ENCODE measurements around the gene MAGI2. TPM values are rescaled to one million over a fixed set of nuclear protein-coding genes. Genes with fewer than 3 reads are reported as not detected.

The MAGI2 gene
- total and polyA plus RNA-seq, 2 experiments from 2014 or later = 10.4 to 26.4 TPM

- TF ChIP-seq REST (IDR thresholded peaks at IDR 0.05; ENCODE audit: unreplicated experiment) = no peak
- TF ChIP-seq ZNF331 (CRISPR knock-in tag; IDR thresholded peaks at IDR 0.05; ENCODE audit: low read depth) = no peak
- TF ChIP-seq EZH2phosphoT487 (IDR thresholded peaks at IDR 0.05; ENCODE audit: unreplicated experiment) = no peak
- TF ChIP-seq EZH2 (IDR thresholded peaks at IDR 0.05; ENCODE audit: low read depth, unreplicated experiment) = no peak
- no peak for TF ChIP-seq POLR2AphosphoS5 (IDR thresholded peaks at IDR 0.05; ENCODE audit: low read depth)
Observed at GRCh38 chr7:78225534-78225933, 1227.9 kb downstream of the MAGI2 start (continued).

- H3F3A ChIP-seq (replicated peaks; ENCODE audit: low read depth) = no peaks in the 10 kb centered on the region
- no peaks in the 10 kb centered on the region for H3K27me3 Mint-ChIP-seq (ENCODE audit: insufficient read depth, low read depth, poor library complexity)
- no peak overlapping the region for H3K4me3 Mint-ChIP-seq
- ATAC-seq (no peak), DNase-seq (ENCODE audit: low spot score) (no peak)
- H3K4me3 ChIP-seq = no peak overlapping the region
- TF ChIP-seq JUNB (IDR thresholded peaks at IDR 0.05; ENCODE audit: unreplicated experiment) (no peak), ZNF114 (CRISPR knock-in tag; IDR thresholded peaks at IDR 0.05) (no peak), EZH2 (IDR thresholded peaks at IDR 0.05; ENCODE audit: low read depth, unreplicated experiment) (no peak), ETS1 (IDR thresholded peaks at IDR 0.05) (no peak), CTCF (conservative IDR thresholded peaks at IDR 0.05; ENCODE audit: low read depth in 2 of 2) (no peak), POLR2AphosphoS5 (IDR thresholded peaks at IDR 0.05; ENCODE audit: low read depth) (no peak), EZH2phosphoT487 (IDR thresholded peaks at IDR 0.05; ENCODE audit: unreplicated experiment) (no peak)
- TF ChIP-seq, protein P1, sequence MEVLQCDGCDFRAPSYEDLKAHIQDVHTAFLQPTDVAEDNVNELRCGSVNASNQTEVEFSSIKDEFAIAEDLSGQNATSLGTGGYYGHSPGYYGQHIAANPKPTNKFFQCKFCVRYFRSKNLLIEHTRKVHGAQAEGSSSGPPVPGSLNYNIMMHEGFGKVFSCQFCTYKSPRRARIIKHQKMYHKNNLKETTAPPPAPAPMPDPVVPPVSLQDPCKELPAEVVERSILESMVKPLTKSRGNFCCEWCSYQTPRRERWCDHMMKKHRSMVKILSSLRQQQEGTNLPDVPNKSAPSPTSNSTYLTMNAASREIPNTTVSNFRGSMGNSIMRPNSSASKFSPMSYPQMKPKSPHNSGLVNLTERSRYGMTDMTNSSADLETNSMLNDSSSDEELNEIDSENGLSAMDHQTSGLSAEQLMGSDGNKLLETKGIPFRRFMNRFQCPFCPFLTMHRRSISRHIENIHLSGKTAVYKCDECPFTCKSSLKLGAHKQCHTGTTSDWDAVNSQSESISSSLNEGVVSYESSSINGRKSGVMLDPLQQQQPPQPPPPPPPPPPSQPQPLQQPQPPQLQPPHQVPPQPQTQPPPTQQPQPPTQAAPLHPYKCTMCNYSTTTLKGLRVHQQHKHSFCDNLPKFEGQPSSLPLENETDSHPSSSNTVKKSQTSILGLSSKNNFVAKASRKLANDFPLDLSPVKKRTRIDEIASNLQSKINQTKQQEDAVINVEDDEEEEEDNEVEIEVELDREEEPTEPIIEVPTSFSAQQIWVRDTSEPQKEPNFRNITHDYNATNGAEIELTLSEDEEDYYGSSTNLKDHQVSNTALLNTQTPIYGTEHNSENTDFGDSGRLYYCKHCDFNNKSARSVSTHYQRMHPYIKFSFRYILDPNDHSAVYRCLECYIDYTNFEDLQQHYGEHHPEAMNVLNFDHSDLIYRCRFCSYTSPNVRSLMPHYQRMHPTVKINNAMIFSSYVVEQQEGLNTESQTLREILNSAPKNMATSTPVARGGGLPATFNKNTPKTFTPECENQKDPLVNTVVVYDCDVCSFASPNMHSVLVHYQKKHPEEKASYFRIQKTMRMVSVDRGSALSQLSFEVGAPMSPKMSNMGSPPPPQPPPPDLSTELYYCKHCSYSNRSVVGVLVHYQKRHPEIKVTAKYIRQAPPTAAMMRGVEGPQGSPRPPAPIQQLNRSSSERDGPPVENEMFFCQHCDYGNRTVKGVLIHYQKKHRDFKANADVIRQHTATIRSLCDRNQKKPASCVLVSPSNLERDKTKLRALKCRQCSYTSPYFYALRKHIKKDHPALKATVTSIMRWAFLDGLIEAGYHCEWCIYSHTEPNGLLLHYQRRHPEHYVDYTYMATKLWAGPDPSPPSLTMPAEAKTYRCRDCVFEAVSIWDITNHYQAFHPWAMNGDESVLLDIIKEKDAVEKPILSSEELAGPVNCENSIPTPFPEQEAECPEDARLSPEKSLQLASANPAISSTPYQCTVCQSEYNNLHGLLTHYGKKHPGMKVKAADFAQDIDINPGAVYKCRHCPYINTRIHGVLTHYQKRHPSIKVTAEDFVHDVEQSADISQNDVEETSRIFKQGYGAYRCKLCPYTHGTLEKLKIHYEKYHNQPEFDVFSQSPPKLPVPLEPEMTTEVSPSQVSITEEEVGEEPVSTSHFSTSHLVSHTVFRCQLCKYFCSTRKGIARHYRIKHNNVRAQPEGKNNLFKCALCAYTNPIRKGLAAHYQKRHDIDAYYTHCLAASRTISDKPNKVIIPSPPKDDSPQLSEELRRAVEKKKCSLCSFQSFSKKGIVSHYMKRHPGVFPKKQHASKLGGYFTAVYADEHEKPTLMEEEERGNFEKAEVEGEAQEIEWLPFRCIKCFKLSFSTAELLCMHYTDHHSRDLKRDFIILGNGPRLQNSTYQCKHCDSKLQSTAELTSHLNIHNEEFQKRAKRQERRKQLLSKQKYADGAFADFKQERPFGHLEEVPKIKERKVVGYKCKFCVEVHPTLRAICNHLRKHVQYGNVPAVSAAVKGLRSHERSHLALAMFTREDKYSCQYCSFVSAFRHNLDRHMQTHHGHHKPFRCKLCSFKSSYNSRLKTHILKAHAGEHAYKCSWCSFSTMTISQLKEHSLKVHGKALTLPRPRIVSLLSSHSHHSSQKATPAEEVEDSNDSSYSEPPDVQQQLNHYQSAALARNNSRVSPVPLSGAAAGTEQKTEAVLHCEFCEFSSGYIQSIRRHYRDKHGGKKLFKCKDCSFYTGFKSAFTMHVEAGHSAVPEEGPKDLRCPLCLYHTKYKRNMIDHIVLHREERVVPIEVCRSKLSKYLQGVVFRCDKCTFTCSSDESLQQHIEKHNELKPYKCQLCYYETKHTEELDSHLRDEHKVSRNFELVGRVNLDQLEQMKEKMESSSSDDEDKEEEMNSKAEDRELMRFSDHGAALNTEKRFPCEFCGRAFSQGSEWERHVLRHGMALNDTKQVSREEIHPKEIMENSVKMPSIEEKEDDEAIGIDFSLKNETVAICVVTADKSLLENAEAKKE (CRISPR knock-in tag; IDR thresholded peaks at IDR 0.05) = no peak
- no peaks in the 10 kb centered on the region for H3K36me3 ChIP-seq (ENCODE audit: insufficient read depth)
- H3K79me2 ChIP-seq (replicated peaks; ENCODE audit: insufficient read depth) = no peaks in the 10 kb centered on the region
- peaks cover 3% of the 10 kb centered on the region; the same call in 2 of the 3 replicates for H3K4me1 Mint-ChIP-seq
- H4K20me1 ChIP-seq (replicated peaks; ENCODE audit: insufficient read depth) = no peaks in the 10 kb centered on the region; the same call in 1 of the 2 replicates
- H3K9me3 Mint-ChIP-seq = no peaks in the 10 kb centered on the region
- H2AFZ ChIP-seq = no peak overlapping the region
- H3K27me3 ChIP-seq (ENCODE audit: insufficient read depth) = no peaks in the 10 kb centered on the region
- H3K4me2 ChIP-seq = no peak overlapping the region
- no peaks in the 10 kb centered on the region; the same call in 1 of the 2 replicates for H3K4me1 ChIP-seq (ENCODE audit: insufficient read depth)
- no peak overlapping the region for H3K27ac ChIP-seq (ENCODE audit: low read depth)
- H3K9me2 ChIP-seq (ENCODE audit: insufficient read depth) = peaks cover 4% of the 10 kb centered on the region; the same call in 1 of the 2 replicates
- no peak overlapping the region; the same call in 1 of the 2 replicates for H3K27ac Mint-ChIP-seq
- H3K36me3 Mint-ChIP-seq (ENCODE audit: low read depth) = no peaks in the 10 kb centered on the region; the same call in 2 of the 3 replicates
Observed at GRCh38 chr7:78224923-78225322, 1228.5 kb downstream of the MAGI2 start.
